K562 treated with DMSO at 1 percent for 48 hours (cell line): Measurements from ENCODE around the gene TADA3. TPM values are rescaled to one million over a fixed set of nuclear protein-coding genes. Genes with fewer than 3 reads are reported as not detected.

Source experiments
- total RNA-seq: library from RNA; unstranded; fragments of 300-600 nt; gene quantifications from 2 replicates; pipeline ENCODE4 v1.2.3, GENCODE V29; 2022; ENCODE audit warnings: low replicate concordance; ENCODE audit errors: extremely low read depth

TADA3 gene, protein sequence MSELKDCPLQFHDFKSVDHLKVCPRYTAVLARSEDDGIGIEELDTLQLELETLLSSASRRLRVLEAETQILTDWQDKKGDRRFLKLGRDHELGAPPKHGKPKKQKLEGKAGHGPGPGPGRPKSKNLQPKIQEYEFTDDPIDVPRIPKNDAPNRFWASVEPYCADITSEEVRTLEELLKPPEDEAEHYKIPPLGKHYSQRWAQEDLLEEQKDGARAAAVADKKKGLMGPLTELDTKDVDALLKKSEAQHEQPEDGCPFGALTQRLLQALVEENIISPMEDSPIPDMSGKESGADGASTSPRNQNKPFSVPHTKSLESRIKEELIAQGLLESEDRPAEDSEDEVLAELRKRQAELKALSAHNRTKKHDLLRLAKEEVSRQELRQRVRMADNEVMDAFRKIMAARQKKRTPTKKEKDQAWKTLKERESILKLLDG
- not detected in 2 replicates for total RNA-seq

GRCh38 chr3:9792405-9793160, at the start of gene TADA3, which contains the start of gene ARPC4:
Gene TADA3 (minus strand): TSS chr3:9792473. CDS start chr3:9791466, 1,007 bp downstream.
Gene ARPC4 (plus strand): TSS chr3:9793082. CDS start chr3:9793122, 40 bp downstream.

GRCh38 chr3:9809615-9810432, 17.6 kb upstream of the TADA3 start, which contains the start of gene TTLL3:
Gene TTLL3 (plus strand): TSS chr3:9810262. CDS start chr3:9810662, 400 bp downstream.

DNA sequence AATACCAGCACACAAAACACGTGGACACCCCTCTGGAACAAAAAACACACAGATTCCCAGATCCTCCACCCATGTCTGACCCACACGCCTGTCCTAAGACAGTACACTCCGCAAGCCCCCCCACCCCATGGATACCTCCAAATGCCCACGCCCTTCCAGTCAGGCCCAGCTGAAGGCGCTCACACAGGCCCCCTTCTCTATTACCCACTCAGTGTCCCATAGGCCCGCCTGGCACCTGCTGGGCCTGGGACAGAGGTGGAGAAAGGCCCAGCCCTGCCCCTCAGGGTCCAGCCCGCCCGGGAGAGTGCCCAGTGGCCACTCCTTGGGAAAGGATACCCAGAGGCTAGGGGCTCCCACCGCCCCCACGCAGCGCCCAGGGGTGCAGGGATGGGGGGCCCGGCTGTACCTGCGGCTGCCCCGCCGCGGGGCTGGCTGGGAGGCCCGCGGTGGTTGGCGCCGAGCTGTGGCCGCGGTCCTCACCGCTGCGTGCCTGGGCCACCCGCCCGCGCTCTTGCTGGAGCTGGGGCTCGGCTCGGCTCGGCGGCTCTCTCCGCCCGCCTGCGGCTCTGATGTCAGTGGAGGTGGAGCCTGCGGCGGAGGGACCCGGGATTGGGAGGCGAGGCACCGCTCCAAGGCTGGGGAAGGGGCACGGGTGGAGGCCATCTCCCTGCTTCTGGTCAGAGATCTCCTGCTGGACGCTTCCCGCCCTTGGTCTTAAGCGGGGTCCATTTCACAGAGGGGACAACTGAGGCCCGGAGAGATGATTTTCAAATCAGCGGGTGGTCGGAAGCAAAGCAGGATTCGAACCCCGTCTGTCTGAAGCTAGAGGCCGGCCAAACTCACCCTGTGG, 22.6 kb downstream of the TADA3 start, which contains the start of gene CAMK1:
CAMK1 (minus strand) TSS at position 522 of the 850 bp plus-strand sequence. CDS start 2,198 bp downstream, outside the sequence.

GRCh38 chr3:9749645-9750555, 42.4 kb downstream of the TADA3 start, which contains the start of gene OGG1:
Gene OGG1 (plus strand): TSS chr3:9749952. CDS start chr3:9750287, 335 bp downstream.

DNA sequence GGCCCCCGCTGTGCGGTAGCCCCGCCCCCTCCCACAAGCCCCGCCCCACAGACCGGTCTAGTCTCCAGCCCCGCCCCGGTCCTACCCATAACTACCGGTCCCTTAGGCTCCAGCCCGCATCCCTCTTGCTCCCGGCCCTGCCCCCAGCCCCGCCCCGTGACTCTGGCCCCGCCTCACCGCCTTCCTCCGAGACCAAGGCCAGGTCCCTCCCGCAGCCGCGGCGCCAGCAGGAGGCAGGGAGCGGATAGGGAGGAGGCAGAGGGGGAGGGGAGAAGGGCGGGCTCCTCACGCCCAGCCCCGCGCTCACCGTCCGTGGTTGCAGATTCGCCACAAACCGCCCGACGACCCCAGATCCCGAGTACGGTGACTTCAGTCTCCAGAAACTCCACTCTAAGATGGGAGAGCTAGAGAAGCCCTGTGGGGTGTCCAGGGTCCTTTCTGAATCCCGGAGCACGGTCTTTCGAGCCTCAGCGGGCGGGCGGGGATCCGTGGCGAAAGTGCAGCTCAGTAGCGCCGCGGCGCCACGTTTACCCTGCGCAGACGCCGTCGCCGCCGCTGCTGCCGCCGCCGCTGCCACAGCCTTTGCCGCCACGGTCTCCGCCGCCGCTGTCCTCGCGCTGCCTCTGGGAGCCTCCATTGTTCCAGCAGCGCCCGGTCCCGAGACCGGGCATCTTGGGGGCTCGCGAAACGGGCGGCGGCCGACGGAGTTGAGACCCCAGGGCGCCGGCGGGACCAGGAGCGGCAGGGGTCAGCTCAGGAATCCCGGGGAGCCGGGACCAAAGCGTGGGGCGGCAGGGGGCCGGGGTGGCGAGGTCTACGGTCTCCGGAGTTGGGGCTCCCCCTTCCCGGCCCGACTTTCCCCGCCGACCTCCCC, 60.8 kb downstream of the TADA3 start, which contains the start of gene BRPF1:
BRPF1 (plus strand) TSS at position 530 of the 874 bp plus-strand sequence. CDS start 2,406 bp downstream, outside the sequence.

Other genes with a start within 250 kb of the TADA3 start
- gene LHFPL4, start 238.7 kb downstream of the TADA3 start, total RNA-seq = not detected in 2 replicates
- 308 TPM in 1 of 2 replicates, not detected in the other for gene MTMR14, start 143.0 kb downstream of the TADA3 start, total RNA-seq
- gene CPNE9, start 88.6 kb downstream of the TADA3 start, total RNA-seq = not detected in 2 replicates
- not detected in 2 replicates for gene BRPF1, start 60.7 kb downstream of the TADA3 start, total RNA-seq
- gene OGG1, start 42.5 kb downstream of the TADA3 start, total RNA-seq = not detected in 2 replicates
- gene CAMK1, start 22.5 kb downstream of the TADA3 start, total RNA-seq = not detected in 2 replicates
- not detected in 2 replicates for gene ARPC4, start 609 bp upstream of the TADA3 start, total RNA-seq
- gene TTLL3, start 17.8 kb upstream of the TADA3 start, total RNA-seq = not detected in 2 replicates
- not detected in 2 replicates for gene RPUSD3, start 51.5 kb upstream of the TADA3 start, total RNA-seq
- gene CIDEC, start 87.8 kb upstream of the TADA3 start, total RNA-seq = not detected in 2 replicates
- gene JAGN1, start 98.1 kb upstream of the TADA3 start, total RNA-seq = not detected in 2 replicates
- not detected in 2 replicates for gene IL17RE, start 110.4 kb upstream of the TADA3 start, total RNA-seq
- not detected in 2 replicates for gene IL17RC, start 124.6 kb upstream of the TADA3 start, total RNA-seq
- not detected in 2 replicates for gene CRELD1, start 141.4 kb upstream of the TADA3 start, total RNA-seq
- not detected in 2 replicates for gene PRRT3, start 159.9 kb upstream of the TADA3 start, total RNA-seq
- not detected in 2 replicates for gene EMC3, start 194.4 kb upstream of the TADA3 start, total RNA-seq
- not detected in 2 replicates for gene FANCD2, start 234.0 kb upstream of the TADA3 start, total RNA-seq